SK-N-DZ (cell line): Measurements from ENCODE around the gene LKAAEAR1. TPM values are rescaled to one million over a fixed set of nuclear protein-coding genes. Genes with fewer than 3 reads are reported as not detected.
"Not testable (repeated sequence)": the region's sequence is repeated elsewhere in the genome, so short reads cannot be mapped to it uniquely, and the experiment has no call there.

ENCODE experiments used
- DNase-seq: peaks from one replicate; pipeline ENCODE4 v3.0.0-alpha.2; 2015; ENCODE audit warnings: low spot score
- polyA plus RNA-seq, 2 experiments: library from polyadenylated mRNA; depleted of rRNA; stranded (reverse); fragments of >200 nt; gene quantifications; 2 replicates each; pipeline ENCODE4 v1.2.3, GENCODE V29; 2014

Gene LKAAEAR1
- not detected in 2 replicates for polyA plus RNA-seq (2014; cell fraction: cytosol; rRNA removed)
- not detected in 2 replicates for polyA plus RNA-seq (2014; cell fraction: nucleus; rRNA removed)

- DNase-seq, result no peak
Observed at GRCh38 chr20:64083804-64084684, at the start of gene LKAAEAR1. Gene LKAAEAR1, minus strand, starts transcription at chr20:64084398. Its CDS starts 179 bp downstream, at chr20:64084219.

GRCh38 chr20:64131406-64131805 lies 47.2 kb upstream of the LKAAEAR1 start:
- no peak for DNase-seq

GRCh38 chr20:64130876-64131275 lies 46.7 kb upstream of the LKAAEAR1 start:
- no peak for DNase-seq

GRCh38 chr20:64130271-64130670 lies 46.1 kb upstream of the LKAAEAR1 start:
- no peak for DNase-seq

- no peak for DNase-seq
Observed at GRCh38 chr20:64129146-64129782, 45.1 kb upstream of the LKAAEAR1 start.

- DNase-seq, result not testable (repeated sequence)
Observed at GRCh38 chr20:64123517-64123916, 39.3 kb upstream of the LKAAEAR1 start.

GRCh38 chr20:64122927-64123326 lies 38.7 kb upstream of the LKAAEAR1 start:
- DNase-seq, result not testable (repeated sequence)

- no peak for DNase-seq
Observed at GRCh38 chr20:64121586-64121985, 37.4 kb upstream of the LKAAEAR1 start.

GRCh38 chr20:64119681-64120341 lies 35.6 kb upstream of the LKAAEAR1 start:
- DNase-seq, result no peak

- no peak for DNase-seq
Observed at GRCh38 chr20:64119301-64119680, 35.1 kb upstream of the LKAAEAR1 start.

GRCh38 chr20:64117432-64117777 lies 33.2 kb upstream of the LKAAEAR1 start:
- not testable (repeated sequence) for DNase-seq

GRCh38 chr20:64116541-64117431 lies 32.6 kb upstream of the LKAAEAR1 start:
- no peak for DNase-seq

- no peak for DNase-seq
Observed at GRCh38 chr20:64116016-64116415, 31.8 kb upstream of the LKAAEAR1 start.

GRCh38 chr20:64115171-64115911 lies 31.1 kb upstream of the LKAAEAR1 start:
- DNase-seq, result peak; percentile 72

GRCh38 chr20:64114356-64114971 lies 30.3 kb upstream of the LKAAEAR1 start:
- DNase-seq, result no peak

GRCh38 chr20:64113796-64114355 lies 29.7 kb upstream of the LKAAEAR1 start:
- no peak for DNase-seq

- no peak for DNase-seq
Observed at GRCh38 chr20:64113444-64113775, 29.2 kb upstream of the LKAAEAR1 start.

GRCh38 chr20:64112691-64113443 lies 28.7 kb upstream of the LKAAEAR1 start:
- DNase-seq, result no peak
